Measurements from ENCODE around the gene TNFSF4. TPM values are rescaled to one million over a fixed set of nuclear protein-coding genes. Genes with fewer than 3 reads are reported as not detected.

TNFSF4 gene
- polyA plus RNA-seq, 1 experiment: 5.9 TPM

DNA sequence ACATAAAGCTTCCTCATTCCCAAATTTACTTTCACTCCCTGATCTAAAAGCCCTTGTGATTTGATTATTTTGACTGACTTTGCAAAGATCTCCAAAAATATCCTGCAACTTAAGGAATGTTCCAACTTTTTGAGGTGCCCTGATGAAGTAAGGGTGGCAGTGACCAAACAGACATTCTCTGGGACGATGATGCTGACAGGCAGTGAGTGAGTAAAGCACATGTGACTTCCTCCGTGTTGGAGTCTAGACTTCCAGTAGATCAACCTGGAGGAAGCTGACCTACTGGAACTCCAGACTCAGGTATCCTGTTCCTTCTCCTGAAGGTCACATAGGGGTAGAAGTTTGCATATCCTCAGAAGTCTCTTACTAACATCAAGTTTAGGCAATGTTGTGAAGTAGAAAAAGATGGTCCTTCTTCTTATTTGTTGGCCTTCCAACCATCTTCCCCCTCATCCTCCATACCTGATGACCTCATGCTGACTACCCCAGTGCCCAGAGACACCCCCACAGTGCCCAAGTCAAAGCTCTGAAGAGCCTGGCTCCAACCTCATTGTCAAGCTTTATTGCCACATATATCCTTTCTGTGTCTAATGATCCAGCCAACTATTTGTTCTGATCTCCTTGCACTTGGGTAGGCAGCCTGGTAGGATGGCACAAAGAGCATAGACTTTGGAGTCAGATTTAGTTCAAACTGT lies 16.0 kb downstream of the TNFSF4 start:
- Histone ChIP-seq H3K36me3 (ENCODE audit: control insufficient read depth, insufficient read depth, low read length) (no peaks in the 10 kb centered on the region; the same call in 1 of the 2 replicates), H3K4me3 (ENCODE audit: low read depth, low read length) (no peak overlapping the region), H3K27me3 (ENCODE audit: control insufficient read depth, insufficient read depth, low read length) (no peaks in the 10 kb centered on the region)
- CTCF ChIA-PET: interaction anchor here (1.2 to 1.6 kb wide), 2 partner anchors 10 to 230 kb away, joined by 3 to 4 read pairs; no protein-coding TSS in a partner anchor
- no peak for DNase-seq (ENCODE audit: low read depth)
- POLR2A ChIA-PET: interaction anchor here (0.5 kb wide), 1 partner anchor 12 kb away, joined by 3 read pairs; no protein-coding TSS in a partner anchor
- TF ChIP-seq, protein P1, sequence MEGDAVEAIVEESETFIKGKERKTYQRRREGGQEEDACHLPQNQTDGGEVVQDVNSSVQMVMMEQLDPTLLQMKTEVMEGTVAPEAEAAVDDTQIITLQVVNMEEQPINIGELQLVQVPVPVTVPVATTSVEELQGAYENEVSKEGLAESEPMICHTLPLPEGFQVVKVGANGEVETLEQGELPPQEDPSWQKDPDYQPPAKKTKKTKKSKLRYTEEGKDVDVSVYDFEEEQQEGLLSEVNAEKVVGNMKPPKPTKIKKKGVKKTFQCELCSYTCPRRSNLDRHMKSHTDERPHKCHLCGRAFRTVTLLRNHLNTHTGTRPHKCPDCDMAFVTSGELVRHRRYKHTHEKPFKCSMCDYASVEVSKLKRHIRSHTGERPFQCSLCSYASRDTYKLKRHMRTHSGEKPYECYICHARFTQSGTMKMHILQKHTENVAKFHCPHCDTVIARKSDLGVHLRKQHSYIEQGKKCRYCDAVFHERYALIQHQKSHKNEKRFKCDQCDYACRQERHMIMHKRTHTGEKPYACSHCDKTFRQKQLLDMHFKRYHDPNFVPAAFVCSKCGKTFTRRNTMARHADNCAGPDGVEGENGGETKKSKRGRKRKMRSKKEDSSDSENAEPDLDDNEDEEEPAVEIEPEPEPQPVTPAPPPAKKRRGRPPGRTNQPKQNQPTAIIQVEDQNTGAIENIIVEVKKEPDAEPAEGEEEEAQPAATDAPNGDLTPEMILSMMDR (IDR thresholded peaks at IDR 0.05; ENCODE audit: insufficient read depth, low read depth, low read length): no peak

DNA sequence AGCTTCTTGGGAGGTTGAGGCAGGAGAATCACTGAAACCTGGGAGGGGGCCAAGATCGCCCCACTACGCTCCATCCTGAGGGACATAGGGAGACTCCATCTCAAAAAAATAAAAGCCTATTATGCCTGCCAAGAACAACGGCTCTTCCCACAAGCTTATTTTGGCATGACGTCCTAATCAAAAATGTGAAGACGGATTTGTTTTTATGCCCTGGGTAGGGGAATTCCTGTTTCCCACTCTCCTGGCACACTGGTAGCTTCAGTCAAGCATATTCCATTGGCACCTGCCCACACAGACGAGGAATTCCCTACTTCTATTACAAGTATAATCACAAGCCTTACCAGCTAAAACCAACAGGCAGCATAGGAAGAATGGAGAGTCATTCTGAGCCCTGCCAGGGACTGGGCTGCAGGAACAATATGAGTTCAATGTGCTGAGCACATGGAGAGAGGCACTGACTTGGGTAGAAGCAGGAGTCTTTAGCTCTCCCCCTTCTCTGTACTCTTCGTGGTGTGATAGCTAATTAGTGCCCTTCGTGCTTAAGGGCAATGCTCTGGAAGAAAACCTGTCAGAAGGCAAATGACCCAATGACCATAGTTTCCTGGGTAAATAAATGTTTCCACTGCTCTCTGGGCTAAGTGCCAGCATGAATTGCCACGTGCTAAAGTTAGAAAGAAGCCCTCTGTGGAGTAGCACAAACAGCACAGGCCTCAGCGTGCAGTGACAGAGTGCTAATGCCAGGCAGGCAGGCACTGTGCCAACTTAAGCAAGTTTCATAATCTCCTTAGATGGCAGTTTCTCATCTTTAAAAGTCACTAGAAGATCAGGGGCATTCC lies 16.8 kb downstream of the TNFSF4 start:
- ChIA-PET CTCF (interaction anchor here (0.6 to 1.6 kb wide), 3 partner anchors 11 to 250 kb away, joined by 3 to 5 read pairs (median 4); no protein-coding TSS in a partner anchor), POLR2A (no interaction called here)
- TF ChIP-seq, protein P1 (IDR thresholded peaks at IDR 0.05; ENCODE audit: insufficient read depth, low read depth, low read length): no peak
- Histone ChIP-seq H3K36me3 (ENCODE audit: control insufficient read depth, insufficient read depth, low read length) (no peaks in the 10 kb centered on the region; the same call in 1 of the 2 replicates), H3K27me3 (ENCODE audit: control insufficient read depth, insufficient read depth, low read length) (no peaks in the 10 kb centered on the region), H3K4me3 (ENCODE audit: low read depth, low read length) (no peak overlapping the region)
- DNase-seq (ENCODE audit: low read depth): peak; percentile 15

DNA sequence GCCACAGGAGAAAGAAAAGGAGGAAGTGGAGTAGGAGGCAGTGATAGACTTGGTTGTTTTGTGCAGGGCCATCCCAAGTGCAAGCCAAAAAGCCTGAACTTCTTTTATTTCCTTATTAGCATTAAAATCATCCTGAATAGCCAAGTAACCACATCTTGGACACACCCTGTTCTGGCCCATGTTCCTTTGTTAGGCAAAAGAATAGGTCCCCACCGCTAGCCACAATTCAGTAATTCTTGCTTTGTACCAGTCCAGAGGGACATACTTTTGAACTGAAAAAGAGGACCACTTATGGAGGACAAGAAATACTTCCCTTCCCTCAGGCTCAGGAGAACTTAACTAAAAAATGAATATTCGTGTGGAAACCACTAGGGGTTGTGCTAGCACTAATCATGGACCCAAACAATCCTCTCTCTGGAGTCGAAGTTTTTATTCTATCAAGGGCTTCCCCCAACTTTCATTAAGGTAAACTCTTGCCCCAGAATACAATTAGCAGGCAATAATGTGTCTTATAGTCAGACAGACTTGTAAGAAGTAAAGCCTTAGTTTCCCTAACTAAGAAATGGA lies 19.4 kb downstream of the TNFSF4 start:
- TF ChIP-seq, protein P1 (IDR thresholded peaks at IDR 0.05; ENCODE audit: insufficient read depth, low read depth, low read length): no peak
- ChIA-PET POLR2A (no interaction called here), CTCF (no interaction called here)
- H3K27me3 ChIP-seq (ENCODE audit: control insufficient read depth, insufficient read depth, low read length): no peaks in the 10 kb centered on the region
- H3K4me3 ChIP-seq (ENCODE audit: low read depth, low read length): no peak overlapping the region
- DNase-seq (ENCODE audit: low read depth): no peak
- H3K36me3 ChIP-seq (ENCODE audit: control insufficient read depth, insufficient read depth, low read length): no peaks in the 10 kb centered on the region; the same call in 1 of the 2 replicates

DNA sequence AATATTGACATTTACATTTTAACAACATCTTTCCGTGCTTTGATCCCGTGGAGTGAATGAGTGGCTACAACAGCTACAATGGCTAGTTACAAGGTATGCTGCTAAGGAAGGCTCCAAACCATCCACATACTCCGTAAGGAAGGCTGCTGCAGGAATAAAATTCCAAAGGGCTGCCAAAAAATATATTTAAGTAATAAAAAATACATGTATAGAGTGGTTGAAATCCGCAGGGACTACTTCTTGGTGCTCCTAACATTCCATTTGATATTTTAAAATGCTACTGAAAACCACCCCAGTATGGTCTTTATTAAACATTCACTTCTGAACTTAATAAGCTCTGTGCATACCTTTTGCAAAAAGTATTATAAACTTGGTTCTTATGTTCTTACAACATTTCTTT lies 25.3 kb downstream of the TNFSF4 start:
- ChIA-PET POLR2A (no interaction called here), CTCF (interaction anchor here (0.7 to 1.1 kb wide), 2 partner anchors 32 to 239 kb away, joined by 3 read pairs; no protein-coding TSS in a partner anchor)
- TF ChIP-seq, protein P1 (IDR thresholded peaks at IDR 0.05; ENCODE audit: insufficient read depth, low read depth, low read length): no peak
- Histone ChIP-seq H3K27me3 (ENCODE audit: control insufficient read depth, insufficient read depth, low read length) (no peaks in the 10 kb centered on the region), H3K4me3 (ENCODE audit: low read depth, low read length) (no peak overlapping the region), H3K36me3 (ENCODE audit: control insufficient read depth, insufficient read depth, low read length) (no peaks in the 10 kb centered on the region)
- DNase-seq (ENCODE audit: low read depth): no peak

DNA sequence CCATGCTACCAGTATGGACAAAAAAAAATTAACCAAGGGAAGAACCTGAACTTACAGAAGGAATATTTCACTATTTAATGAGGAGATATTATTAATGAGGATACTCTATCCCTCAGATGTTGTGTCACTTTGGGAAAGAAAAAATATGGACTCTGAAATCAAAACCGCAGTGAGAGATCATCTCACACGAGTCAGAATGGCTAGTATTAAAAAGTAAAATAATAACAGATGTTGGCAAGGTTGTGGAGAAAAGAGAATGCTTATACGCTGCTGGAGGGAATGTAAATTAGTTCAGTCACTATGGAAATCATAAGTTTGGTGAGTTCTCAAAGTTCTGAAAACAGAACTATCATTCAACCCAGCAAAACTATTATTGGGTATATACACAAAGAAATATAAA lies 30.9 kb downstream of the TNFSF4 start:
- no peak for DNase-seq (ENCODE audit: low read depth)
- CTCF ChIA-PET: no interaction called here
- TF ChIP-seq, protein P1 (IDR thresholded peaks at IDR 0.05; ENCODE audit: insufficient read depth, low read depth, low read length): no peak
- H3K36me3 ChIP-seq (ENCODE audit: control insufficient read depth, insufficient read depth, low read length): no peaks in the 10 kb centered on the region
- POLR2A ChIA-PET: interaction anchor here (0.6 kb wide), 1 partner anchor 523 kb away, joined by 4 read pairs; no protein-coding TSS in a partner anchor
- no peak overlapping the region for H3K4me3 ChIP-seq (ENCODE audit: low read depth, low read length)
- H3K27me3 ChIP-seq (ENCODE audit: control insufficient read depth, insufficient read depth, low read length): no peaks in the 10 kb centered on the region

All from BJ (cell line).